Endometrial microvascular endothelial cells (primary cell): Measurements from ENCODE around the gene PLAC8. TPM values are rescaled to one million over a fixed set of nuclear protein-coding genes. Genes with fewer than 3 reads are reported as not detected.
"Not testable (repeated sequence)": the region's sequence is repeated elsewhere in the genome, so short reads cannot be mapped to it uniquely, and the experiment has no call there.

ENCODE experiments used
- in situ Hi-C: cut with HindIII; loops from 2 replicates; pipeline ENCODE4 v1.10.0; 2017; ENCODE audit warnings: low sequenced_read_pairs, low pct_unique_long_range_greater_than_20kb; ENCODE audit errors: inconsistent ontology term
- total RNA-seq: library from RNA; depleted of rRNA; stranded (reverse); fragments of >200 nt; gene quantifications from one replicate; pipeline ENCODE4 v1.2.3, GENCODE V29; 2015; ENCODE audit errors: inconsistent ontology term

Gene PLAC8
- total RNA-seq, 1 donor from 2014 or later = 3.8 TPM

DNA sequence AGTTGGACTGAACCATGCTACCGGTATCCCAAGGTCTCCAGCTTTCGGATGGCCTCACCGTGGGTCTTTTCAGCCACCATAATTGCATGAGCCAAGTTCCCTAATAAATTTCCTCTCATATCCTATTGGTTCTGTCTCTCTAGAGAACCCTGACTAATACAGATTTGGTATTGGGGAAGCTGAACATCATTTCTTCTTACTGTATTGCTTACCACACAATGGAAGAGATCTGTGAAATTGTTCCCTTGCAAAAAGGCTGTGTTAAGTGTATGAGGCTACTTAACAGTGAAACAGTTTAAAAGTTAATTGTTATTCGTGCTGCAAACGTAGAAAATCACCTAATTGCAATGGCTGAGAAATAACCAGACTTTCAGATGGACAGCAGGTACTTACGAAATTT is 34.0 kb downstream of the PLAC8 start:
- in situ Hi-C loops = no loop called here

DNA sequence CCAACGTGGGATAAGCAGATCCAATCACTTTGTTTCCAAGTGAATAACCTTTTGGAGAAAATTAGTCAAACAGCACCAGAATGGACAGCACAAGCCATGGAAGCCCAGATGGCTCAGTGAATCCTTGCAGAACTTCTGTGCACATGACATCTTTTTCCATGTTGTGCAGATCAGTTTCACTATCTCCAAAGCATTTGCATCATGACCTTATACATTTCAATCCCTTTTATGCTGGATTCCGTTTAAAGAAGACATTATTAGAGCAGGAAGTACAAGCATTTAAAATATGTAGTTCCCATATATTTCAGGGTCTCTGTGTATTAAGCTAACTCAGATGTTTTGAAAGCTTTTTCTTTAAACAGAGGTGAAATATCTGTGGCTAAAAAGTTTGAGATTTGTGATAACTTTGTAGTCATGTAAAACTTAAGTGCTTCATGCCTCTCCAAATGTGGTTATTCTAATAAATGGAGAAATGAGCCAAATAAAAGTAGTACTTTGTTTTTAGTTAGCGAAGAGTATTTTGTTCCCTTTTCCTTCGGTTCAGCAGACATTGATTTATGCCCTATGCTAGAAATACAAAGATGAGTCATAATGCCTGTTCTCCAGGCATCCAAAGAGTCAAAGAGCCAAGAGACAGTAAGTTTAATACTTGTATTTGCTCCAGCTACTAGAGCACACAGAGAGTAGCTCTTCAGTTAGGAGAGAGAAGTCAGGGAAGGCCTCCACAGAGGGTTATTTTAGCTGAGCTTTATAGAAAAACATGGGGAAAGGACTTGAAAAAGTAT is 39.0 kb downstream of the PLAC8 start:
- in situ Hi-C loops = no loop called here

DNA sequence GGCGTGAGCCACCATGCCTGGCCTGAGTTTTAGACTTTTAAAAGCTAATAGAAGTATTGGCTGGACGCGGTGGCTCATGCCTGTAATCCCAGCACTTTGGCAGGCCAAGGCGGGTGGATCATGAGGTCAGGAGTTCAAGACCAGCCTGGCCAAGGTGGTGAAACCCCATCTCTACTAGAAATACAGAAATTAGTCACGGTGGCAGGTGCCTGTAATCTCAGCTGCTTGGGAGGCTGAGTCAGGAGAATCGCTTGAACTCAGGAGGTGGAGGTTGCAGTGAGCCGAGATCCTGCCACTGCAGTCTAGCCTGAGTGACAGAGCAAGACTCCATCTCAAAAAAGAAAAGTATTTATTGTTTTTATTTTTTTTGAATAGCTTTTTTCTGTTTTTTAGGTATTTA is 39.7 kb downstream of the PLAC8 start:
- in situ Hi-C loops = not testable (repeated sequence)

DNA sequence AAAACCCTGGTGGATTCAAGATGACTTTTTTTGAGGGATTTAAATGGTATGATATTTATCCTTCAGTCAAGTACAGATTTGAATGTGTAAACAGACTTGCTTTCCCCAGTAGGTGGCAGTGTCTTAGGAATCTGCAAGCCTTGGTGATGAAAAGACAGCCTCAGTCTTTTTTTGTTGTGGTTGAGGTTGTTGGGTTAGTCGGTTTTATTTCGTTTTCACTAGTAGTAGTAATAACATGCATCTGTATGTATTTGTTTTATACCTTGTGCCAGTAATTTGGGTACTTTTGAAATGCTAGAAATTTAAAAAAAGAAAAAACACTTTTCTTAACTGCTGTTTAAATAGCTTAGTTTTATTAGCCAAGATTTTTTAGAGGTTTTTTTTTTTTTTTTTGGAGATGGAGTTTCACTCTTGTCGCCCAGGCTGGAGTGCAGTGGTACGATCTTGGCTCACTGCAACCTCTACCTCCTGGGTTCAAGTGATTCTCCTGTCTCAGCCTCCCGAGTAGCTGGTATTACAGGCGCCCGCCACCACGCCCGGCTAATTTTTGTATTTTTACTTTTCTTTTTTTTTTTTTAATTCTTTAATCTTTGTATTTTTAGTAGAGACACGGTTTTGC is 40.3 kb downstream of the PLAC8 start:
- in situ Hi-C loops = no loop called here

DNA sequence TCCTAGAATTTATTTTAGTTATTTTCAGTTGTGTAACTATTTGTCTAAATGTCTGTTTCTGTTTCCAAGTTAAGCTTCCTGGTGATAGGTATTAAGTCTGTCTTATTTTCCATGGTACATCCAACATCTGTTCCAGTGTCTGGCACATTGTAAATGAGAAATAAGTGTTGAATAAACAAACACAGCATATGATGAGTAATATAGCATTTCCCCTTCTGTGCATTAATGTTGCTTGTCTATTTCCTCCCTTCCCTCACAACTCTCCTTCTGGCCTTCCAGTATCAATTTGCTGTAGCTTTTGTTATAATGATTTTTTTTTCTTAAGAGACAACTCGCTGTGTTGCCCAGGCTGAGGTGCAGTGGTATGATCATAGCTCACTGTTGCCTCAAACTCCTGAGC is 43.4 kb downstream of the PLAC8 start:
- in situ Hi-C loops = no loop called here

DNA sequence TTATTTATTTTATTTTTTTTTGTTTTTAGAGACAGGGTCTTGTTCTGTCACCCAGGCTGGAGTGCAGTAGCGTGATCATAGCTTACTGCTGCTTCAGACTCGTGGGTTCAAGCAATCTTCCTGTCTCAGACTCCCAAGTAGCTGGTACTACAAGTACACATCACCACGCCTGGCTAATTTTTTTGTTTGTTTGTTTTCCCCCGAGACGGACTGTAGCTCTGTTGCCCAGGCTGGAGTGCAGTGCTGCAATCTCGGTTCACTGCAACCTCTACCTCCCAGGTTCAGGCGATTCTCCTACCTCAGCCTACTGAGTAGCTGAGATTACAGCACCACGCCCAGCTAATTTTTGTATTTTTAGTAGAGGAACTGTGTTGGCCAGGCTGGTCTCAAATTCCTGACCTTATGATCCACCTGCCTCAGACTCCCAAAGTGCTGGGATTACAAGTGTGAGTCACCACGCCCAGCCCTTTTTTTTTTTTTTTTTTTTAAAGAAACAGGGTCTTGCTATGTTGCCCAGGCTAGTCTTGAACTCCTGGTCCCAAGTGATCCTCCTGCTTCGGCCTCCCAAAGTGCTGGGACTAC is 47.4 kb downstream of the PLAC8 start:
- in situ Hi-C loops = no loop called here

DNA sequence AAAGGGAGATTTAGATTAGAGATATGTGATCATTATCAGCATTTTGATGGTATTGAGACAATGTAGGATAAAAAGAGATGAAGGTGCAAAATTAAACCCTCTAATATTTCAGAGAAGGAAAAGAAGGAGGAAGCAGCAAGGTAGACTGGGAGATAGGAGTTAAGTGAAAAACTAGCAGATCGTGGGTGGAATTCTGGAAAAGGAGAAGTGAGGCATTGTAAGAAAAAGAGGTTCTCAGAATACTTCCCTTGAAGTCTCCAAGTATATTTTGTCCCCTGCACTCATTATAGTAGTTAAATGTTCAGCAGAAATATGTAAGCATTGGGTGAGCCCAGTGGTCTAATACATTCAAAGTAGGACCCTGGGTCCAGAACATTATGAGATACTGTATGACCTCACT is 49.3 kb downstream of the PLAC8 start:
- in situ Hi-C loops = no loop called here

DNA sequence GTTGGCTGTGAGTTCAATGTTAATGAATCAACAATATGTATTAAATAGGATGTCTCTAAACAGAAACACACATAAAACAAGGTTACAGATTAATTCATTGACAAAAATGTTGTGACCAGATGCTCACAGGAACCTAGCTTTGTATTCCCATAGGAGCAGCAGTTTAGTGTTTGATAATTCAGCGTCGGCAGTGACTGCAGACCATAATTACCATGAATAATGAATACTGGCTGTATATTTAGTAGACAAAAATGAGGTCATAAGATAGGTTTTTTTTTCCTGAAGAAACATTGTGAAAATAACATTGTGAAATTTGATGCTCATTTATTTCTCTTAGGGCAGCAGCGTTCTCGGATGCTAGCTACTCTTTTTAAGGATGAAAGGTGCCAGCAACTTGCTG is 51.8 kb downstream of the PLAC8 start:
- in situ Hi-C loops = no loop called here

DNA sequence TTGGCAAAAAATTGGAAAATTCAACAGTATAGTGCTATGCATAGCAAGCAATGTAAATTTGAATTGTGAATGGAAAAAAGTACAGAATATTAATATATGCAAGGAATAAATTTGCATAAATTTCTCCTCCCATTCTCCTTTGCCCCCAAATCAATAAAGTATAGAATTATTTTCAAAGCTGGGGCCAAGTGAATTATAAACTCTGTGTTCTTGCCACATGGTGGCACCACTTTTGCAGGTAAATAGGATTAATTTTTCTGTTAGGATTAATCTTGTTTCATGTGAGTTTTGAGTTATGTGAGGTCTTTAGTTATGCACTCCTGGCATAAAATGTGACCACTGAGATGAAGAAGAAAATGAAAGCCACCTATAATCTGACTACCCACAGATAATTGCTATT is 59.6 kb downstream of the PLAC8 start:
- in situ Hi-C loops = no loop called here

DNA sequence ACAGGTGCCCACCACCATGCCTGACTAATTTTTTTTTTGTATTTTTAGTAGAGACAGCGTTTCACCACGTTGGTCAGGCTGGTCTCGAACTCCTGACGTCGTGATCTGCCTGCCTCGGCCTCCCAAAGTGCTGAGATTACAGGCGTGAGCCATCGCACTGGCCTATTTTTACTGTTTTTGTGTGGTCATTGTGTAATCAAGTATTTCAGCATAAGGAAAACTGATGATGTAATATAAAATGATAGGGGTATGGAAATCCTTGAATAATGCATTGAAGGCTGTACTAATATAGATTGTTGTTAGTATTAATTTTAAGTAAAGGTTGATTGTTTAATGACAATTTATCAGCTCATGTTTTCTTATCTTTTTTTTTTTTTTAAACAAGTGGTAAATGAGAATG is 65.7 kb downstream of the PLAC8 start:
- in situ Hi-C loops = loop anchor here (25.0 kb wide), 1 partner anchor 239 kb away; the partner anchor contains the start of gene COQ2

DNA sequence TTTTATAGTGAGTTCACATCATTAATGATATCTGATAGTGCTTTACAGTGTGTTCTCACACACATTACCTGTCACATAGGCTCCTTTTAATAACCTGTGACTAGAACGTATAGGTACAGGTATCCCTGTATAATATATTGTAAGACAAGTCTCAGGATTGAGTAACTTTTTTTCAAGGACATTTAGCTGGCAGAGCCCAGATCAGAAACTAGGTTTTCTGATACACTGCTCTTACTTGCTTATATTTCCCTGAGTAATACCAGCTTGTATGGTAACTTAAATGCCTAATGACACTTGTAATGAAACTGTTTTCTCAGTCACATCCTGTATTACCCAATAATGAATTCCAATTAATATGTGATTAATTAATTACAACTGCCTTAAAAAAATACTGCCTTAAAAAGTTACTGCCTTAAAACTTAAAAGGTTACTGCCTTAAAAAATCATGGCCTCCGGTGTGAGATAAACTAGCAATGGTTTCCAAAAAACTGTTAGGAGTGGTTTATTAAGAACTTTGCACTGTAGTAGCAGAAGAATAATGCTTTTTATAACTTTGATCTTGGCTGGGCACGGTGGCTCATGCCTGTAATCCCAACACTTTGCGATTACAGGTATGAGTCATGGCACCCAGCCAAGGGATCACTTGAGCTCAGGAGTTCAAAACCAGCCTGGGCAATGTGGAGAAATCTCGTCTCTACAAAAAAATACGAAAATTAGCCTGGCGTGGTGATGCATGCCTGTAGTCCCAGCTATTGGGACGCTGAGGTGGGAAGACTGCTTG is 67.6 kb downstream of the PLAC8 start:
- in situ Hi-C loops = loop anchor here (25.0 kb wide), 1 partner anchor 240 kb away; the partner anchor contains the start of gene COQ2

DNA sequence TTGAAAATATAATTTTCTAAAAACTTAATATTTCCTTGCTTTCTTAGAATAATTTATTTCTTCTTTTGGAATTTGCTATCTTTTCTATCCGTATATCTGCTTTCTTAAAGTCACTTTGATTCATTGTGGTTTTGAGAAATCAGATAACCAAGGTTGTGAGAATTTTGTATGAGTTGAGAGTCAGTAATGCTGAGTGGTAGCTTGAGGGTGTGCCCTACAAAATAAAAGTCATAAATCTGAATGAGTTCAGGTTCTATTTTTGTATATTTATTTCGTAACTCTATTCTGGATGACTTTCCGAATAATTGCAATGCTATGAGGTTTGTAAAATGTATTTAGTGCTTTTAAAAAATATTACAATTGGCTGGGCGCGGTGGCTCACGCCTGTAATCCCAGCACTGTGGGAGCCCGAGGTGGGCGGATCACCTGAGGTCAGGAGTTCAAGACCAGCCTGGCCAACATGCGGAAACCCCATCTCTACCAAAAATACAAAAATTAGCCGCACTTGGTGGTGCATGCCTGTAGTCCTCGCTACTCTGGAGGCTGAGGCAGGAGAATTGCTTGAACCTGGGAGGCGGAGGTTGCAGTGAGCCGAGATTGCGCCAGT is 70.6 kb downstream of the PLAC8 start:
- in situ Hi-C loops = loop anchor here (25.0 kb wide), 1 partner anchor 243 kb away; the partner anchor contains the start of gene COQ2

DNA sequence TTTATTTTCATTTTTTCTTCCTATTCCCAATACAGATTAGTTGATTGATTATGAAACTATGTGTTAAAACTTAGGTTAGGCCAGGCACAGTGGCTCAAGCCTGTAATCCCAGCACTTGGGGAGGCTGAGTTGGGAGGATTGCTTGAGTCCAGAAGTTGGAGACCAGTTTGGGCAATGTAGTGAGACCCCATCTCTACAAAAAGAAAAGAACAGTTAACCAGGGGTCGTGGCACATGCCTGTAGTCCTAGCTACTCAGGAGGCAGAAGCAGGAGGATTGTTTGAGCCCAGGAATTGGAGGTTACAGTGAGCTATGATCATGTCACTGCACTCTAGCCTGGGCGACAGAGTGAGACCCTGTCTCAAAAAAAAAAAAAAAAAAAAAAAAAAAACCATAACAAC is 71.4 kb downstream of the PLAC8 start:
- in situ Hi-C loops = loop anchor here (25.0 kb wide), 1 partner anchor 244 kb away; the partner anchor contains the start of gene COQ2

DNA sequence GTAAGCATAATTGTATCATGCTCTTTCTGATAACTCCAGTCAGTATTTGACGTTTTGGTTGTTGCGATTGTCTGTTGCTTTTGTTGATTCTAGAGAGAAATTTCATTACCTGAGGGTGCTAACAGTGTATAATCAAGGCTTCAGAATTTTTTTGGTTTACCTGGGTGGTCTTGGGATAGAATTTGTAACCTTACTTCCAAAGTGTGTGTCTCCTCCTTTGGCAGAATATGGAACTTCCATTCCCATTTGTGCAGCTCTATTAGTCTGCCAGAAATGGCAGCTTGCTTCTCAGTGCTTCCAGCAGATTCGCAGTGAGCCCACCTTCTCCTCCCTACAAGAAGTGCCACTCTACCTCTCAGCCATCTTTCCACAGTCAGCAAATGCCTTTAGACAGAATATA is 74.3 kb downstream of the PLAC8 start:
- in situ Hi-C loops = loop anchor here (25.0 kb wide), 1 partner anchor 247 kb away; the partner anchor contains the start of gene COQ2

Other genes with a start within 250 kb of the PLAC8 start
- gene SEC31A, start 223.6 kb downstream of the PLAC8 start, total RNA-seq = 211 TPM
- 0.56 TPM for gene THAP9, start 214.0 kb downstream of the PLAC8 start, total RNA-seq
- gene LIN54, start 103.9 kb downstream of the PLAC8 start, total RNA-seq = 12.8 TPM
- gene COPS4, start 79.5 kb downstream of the PLAC8 start, total RNA-seq = 71.5 TPM
- 26.6 TPM for gene COQ2, start 170.1 kb upstream of the PLAC8 start, total RNA-seq
- 1.8 TPM for gene HPSE, start 220.1 kb upstream of the PLAC8 start, total RNA-seq